Colonic mucosa (tissue), 4 donors: ENCODE results near the gene ATXN2. TPM values are rescaled to one million over a fixed set of nuclear protein-coding genes. Genes with fewer than 3 reads are reported as not detected.
"Not testable (repeated sequence)": the region's sequence is repeated elsewhere in the genome, so short reads cannot be mapped to it uniquely, and the experiment has no call there.

Source experiments
- DNase-seq: peaks from one replicate; pipeline ENCODE4 v3.0.0-alpha.2; 2020
- H3K27ac ChIP-seq: fragments of 200-600 bp; one replicate; pipeline ENCODE4 v1.8.0; 2021
- H3K27me3 ChIP-seq: fragments of 200-600 bp; one replicate; pipeline ENCODE4 v1.8.0; 2021
- H3K36me3 ChIP-seq: fragments of 200-600 bp; one replicate; pipeline ENCODE4 v1.8.0; 2021
- H3K4me1 ChIP-seq: fragments of 200-600 bp; one replicate; pipeline ENCODE4 v1.8.0; 2021; ENCODE audit warnings: mild to moderate bottlenecking
- H3K4me3 ChIP-seq: fragments of 200-600 bp; one replicate; pipeline ENCODE4 v1.8.0; 2021
- H3K9ac ChIP-seq, 2 donors: one replicate each; pipeline ENCODE4 v1.7.0; 2013; ENCODE audit warnings: control low read depth in 2 of 2, low read depth in 2 of 2, low read length in 2 of 2
- H3K9me3 ChIP-seq: fragments of 200-600 bp; one replicate; pipeline ENCODE4 v1.8.0; 2021
- intact Hi-C: fragments of 100-400 bp; cut with DNase I; formaldehyde crosslinking; loops from one replicate; pipeline ENCODE4 v1.14.1; 2022
- total RNA-seq, 2 donors: library from RNA; stranded (reverse); fragmentation: NEBNext Ultra II Directional in 1 of 2; extraction: Animal tissue kit (Norgen Biotek cat#: 25700) in 1 of 2; gene quantifications; one replicate each; pipeline ENCODE4 v1.2.1, GENCODE V29; 2021
- TF ChIP-seq, protein P1 (sequence below): fragments of 200-600 bp; IDR thresholded peaks from one replicate; pipeline ENCODE4 v1.8.0; 2022; ENCODE audit warnings: antibody characterized with exemption, mild to moderate bottlenecking
- donor health status: healthy.
- donor health status: DM: no; HTN: no; CAD: no.
- donor health status: DM: no; HTN: no; CAD: no.

The ATXN2 gene
- total RNA-seq, 2 donors from 2014 or later: 48.7 to 55.1 TPM

DNA sequence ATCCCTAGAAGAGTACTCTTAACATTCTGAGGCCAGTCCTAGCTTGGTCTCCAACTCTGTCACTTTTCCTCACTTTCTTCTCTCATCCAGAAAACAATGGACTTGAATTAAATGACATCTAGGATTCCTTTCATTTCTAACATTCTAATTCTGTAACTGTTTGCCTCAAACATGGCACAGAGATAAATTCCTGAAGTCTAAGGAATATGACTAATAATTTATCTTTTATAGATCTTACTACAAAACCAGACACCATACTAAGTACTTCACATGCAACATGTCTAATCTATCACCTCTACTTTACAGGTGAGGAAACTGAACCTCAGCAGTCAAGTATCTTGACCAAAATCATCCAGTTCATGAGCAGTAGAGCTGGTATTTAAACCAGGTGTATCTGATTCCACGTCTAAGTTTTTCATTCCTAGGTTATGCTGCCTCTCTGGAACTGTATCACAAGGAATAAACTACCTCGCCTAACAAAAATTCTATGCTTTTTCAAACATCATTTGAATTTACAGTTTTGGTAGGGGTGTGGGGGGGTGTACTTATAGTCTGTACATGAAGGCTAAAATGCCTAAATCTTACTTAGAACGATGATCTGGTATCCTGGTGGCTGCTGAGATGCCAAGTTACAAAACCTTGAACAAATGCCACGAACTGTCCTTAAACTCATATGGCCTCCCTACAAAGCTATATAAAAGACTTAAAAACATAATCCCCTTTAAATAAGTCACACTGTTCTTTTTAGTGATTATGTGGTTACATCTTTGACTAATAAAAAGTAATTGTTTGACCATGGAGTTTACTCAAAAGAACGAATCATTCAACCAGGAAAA is 41.6 kb downstream of the ATXN2 start:
- Histone ChIP-seq H3K4me1 (no peaks in the 10 kb centered on the region), H3K9ac (no peak overlapping the region), H3K27ac (no peak overlapping the region), H3K27me3 (no peaks in the 10 kb centered on the region), H3K36me3 (no peaks in the 10 kb centered on the region), H3K4me3 (no peak overlapping the region), H3K9me3 (no peaks in the 10 kb centered on the region)
- TF ChIP-seq, protein P1, sequence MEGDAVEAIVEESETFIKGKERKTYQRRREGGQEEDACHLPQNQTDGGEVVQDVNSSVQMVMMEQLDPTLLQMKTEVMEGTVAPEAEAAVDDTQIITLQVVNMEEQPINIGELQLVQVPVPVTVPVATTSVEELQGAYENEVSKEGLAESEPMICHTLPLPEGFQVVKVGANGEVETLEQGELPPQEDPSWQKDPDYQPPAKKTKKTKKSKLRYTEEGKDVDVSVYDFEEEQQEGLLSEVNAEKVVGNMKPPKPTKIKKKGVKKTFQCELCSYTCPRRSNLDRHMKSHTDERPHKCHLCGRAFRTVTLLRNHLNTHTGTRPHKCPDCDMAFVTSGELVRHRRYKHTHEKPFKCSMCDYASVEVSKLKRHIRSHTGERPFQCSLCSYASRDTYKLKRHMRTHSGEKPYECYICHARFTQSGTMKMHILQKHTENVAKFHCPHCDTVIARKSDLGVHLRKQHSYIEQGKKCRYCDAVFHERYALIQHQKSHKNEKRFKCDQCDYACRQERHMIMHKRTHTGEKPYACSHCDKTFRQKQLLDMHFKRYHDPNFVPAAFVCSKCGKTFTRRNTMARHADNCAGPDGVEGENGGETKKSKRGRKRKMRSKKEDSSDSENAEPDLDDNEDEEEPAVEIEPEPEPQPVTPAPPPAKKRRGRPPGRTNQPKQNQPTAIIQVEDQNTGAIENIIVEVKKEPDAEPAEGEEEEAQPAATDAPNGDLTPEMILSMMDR: no peak
- no peak for DNase-seq
- intact Hi-C loops: no loop called here

DNA sequence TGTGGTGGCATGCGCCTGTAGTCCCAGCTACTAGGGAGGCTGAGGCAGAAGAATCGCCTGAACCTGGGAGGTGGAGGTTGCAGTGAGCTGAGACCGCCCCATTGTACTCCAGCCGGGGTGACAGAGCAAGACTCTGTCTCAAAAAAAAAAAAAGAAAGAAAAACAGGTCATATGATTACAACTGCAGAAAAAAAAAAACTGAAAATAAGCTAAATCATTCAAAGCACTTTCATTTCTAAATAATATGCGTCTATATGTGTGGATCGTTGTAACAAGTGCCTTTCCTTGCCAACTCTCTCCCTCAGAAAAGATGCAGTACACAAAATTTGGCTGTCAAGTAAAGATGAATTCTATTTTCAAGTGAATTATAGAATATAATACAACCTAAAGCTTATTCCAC is 42.4 kb downstream of the ATXN2 start:
- Histone ChIP-seq H3K4me1 (no peaks in the 10 kb centered on the region), H3K27ac (no peak overlapping the region), H3K9me3 (no peaks in the 10 kb centered on the region), H3K4me3 (no peak overlapping the region), H3K9ac (no peak overlapping the region), H3K36me3 (no peaks in the 10 kb centered on the region), H3K27me3 (no peaks in the 10 kb centered on the region)
- TF ChIP-seq, protein P1: no peak
- no peak for DNase-seq
- intact Hi-C loops: no loop called here

DNA sequence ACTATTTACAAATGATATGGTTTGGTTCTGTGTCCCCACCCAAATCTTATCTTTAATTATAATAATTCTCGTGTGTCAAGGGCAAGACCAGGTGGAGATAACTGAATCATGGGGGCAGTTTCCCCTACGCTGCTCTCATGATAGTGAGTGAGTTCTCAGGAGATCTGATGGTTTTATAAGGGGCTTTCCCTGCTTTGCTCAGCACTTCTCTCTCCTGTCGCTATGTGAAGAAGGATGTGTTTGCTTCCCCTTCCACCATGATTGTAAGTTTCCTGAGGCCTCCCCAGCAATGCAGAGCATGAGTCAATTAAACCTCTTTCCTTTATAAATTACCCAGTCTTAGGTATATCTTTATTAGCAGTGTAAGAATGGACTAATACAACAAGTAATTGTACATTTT is 43.8 kb downstream of the ATXN2 start:
- H3K9me3 ChIP-seq, intact Hi-C loops, H3K9ac ChIP-seq, DNase-seq, H3K36me3 ChIP-seq, H3K27ac ChIP-seq, H3K27me3 ChIP-seq, H3K4me3 ChIP-seq, H3K4me1 ChIP-seq: not testable (repeated sequence)

DNA sequence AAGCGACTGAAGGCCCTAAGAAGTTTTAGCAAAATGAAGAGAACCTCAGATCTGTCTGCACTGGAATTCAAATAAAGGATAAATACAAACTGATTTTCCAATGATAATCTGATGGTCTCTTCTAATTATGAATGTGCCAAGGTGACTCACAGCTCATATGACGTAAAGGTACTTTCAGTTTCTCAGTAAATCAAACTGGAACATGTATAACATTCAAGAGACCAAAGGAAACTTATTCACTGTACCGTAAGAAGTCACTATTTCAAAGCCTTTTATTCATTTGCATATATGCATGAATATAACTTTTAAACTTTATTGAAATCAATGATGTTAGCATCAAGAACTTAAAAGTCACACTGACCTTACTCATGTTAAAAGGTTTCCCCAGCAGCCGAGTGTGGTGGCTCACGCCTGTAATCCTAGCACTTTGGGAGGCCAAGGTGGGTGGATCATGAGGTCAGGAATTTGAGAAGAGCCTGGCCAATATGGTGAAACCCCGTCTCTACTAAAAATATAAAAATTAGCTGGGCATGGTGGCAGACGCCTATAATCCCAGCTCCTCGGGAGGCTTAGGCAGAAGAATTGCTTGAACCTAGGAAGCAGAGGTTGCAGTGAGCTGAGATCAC is 52.2 kb downstream of the ATXN2 start:
- no peaks in the 10 kb centered on the region for H3K9me3 ChIP-seq
- no peaks in the 10 kb centered on the region for H3K4me1 ChIP-seq
- TF ChIP-seq, protein P1: no peak
- H3K4me3 ChIP-seq: no peak overlapping the region
- H3K9ac ChIP-seq: no peak overlapping the region
- H3K27me3 ChIP-seq: no peaks in the 10 kb centered on the region
- intact Hi-C loops: no loop called here
- no peak overlapping the region for H3K27ac ChIP-seq
- peaks cover 5% of the 10 kb centered on the region for H3K36me3 ChIP-seq
- no peak for DNase-seq

DNA sequence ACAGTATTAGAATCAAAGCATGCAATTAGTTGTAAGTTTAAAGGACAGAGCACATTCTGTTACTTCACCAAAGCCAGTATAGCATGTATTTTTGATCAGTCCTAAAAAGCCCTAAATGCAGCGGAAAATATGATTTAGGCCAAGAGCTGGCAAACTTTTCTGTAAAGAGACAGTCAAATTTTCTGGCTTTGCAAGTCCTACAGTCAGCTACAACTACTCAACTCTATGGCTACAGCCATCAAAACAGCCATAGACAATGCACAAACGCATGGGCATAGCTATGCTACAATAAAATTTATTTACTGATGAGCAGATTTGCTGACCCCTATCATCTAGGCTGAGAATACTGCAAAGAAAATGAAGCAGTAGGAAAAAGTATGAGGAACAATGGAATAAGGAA is 52.9 kb downstream of the ATXN2 start:
- Histone ChIP-seq H3K4me3 (no peak overlapping the region), H3K4me1 (no peaks in the 10 kb centered on the region), H3K27me3 (no peaks in the 10 kb centered on the region), H3K9ac (no peak overlapping the region), H3K36me3 (peaks cover 5% of the 10 kb centered on the region), H3K27ac (no peak overlapping the region), H3K9me3 (no peaks in the 10 kb centered on the region)
- DNase-seq: no peak
- TF ChIP-seq, protein P1: no peak
- intact Hi-C loops: no loop called here

DNA sequence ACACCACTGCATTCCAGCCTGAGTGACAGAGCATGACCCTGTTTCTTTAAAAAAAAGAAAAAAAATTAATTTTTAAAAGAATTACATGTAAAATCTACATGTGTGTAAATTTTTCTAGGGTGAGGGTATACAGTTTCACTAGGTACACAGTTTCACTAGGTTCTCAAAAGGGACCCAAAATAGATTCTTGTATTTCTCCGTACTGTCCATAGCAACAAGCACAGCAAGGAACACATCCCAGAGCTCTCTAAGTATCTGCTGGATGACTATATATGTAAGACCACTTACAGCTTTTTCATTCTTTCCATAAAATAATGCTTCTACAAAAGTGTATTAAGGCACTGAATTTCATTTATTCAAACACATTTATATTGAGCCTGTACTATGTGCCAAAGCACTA is 55.1 kb downstream of the ATXN2 start:
- Histone ChIP-seq H3K27me3 (no peaks in the 10 kb centered on the region), H3K27ac (no peak overlapping the region), H3K4me1 (no peaks in the 10 kb centered on the region), H3K36me3 (peaks cover 5% of the 10 kb centered on the region), H3K9me3 (no peaks in the 10 kb centered on the region), H3K4me3 (no peak overlapping the region), H3K9ac (no peak overlapping the region)
- no peak for DNase-seq
- TF ChIP-seq, protein P1: no peak
- intact Hi-C loops: no loop called here
